SU-DHL-6 (cell line): ENCODE measurements around the gene PIK3R1.

Experiments
- H2AFZ ChIP-seq: fragments of 200-600 bp; sonication (generic); 2 replicates; pipeline ENCODE4 v1.6.1; 2014; ENCODE audit warnings: low read depth, mild to moderate bottlenecking, moderate library complexity, mixed read lengths, antibody characterized with exemption, low read length; ENCODE audit not compliant: severe bottlenecking
- H3F3A ChIP-seq: fragments of 200-600 bp; shearing (Covaris generic); 2 replicates; pipeline ENCODE4 v1.6.0; 2016; ENCODE audit warnings: antibody characterized with exemption, mild to moderate bottlenecking; ENCODE audit not compliant: insufficient read depth
- H3K27ac ChIP-seq: fragments of 200-600 bp; sonication (generic); 2 replicates; pipeline ENCODE4 v1.5.1; 2016; ENCODE audit warnings: low read depth, mild to moderate bottlenecking, low read length, moderate library complexity, mixed read lengths
- H3K27me3 ChIP-seq: fragments of 200-600 bp; sonication (generic), shearing (Covaris generic); 2 replicates; pipeline ENCODE4 v1.6.0; 2014; ENCODE audit warnings: mild to moderate bottlenecking, low read length
- H3K36me3 ChIP-seq: fragments of 200-600 bp; sonication (generic); 2 replicates; pipeline ENCODE4 v1.6.1; 2014; ENCODE audit warnings: mild to moderate bottlenecking, low read length, mixed read lengths
- H3K4me2 ChIP-seq: fragments of 300-600, 200-600 bp; shearing (Covaris generic), sonication (generic); 2 replicates; pipeline ENCODE4 v1.6.0; 2014; ENCODE audit warnings: low read length, low read depth, mild to moderate bottlenecking; ENCODE audit not compliant: poor library complexity, severe bottlenecking
- H3K4me3 ChIP-seq: fragments of 200-600 bp; sonication (generic); 2 replicates; pipeline ENCODE4 v1.5.1; 2014; ENCODE audit warnings: antibody characterized with exemption, low read length, mild to moderate bottlenecking, mixed read lengths; ENCODE audit not compliant: insufficient read depth, poor library complexity, severe bottlenecking
- H3K79me2 ChIP-seq: fragments of 200-600 bp; sonication (generic); 2 replicates; pipeline ENCODE4 v1.6.1; 2014; ENCODE audit warnings: mild to moderate bottlenecking, low read length, moderate library complexity; ENCODE audit not compliant: insufficient read depth
- H3K9ac ChIP-seq: fragments of 200-600 bp; sonication (generic); 2 replicates; pipeline ENCODE4 v1.7.0; 2014; ENCODE audit warnings: mild to moderate bottlenecking, low read length
- H3K9me2 ChIP-seq: fragments of 200-600 bp; sonication (generic); replicated peaks from 2 replicates; pipeline ENCODE4 v1.6.1; 2014; ENCODE audit warnings: low read length; ENCODE audit not compliant: insufficient read depth
- H3K9me3 ChIP-seq: fragments of 200-600 bp; sonication (generic); 2 replicates; pipeline ENCODE4 v1.6.1; 2014; ENCODE audit warnings: low read length, mixed read lengths; ENCODE audit not compliant: insufficient read depth
- H4K20me1 ChIP-seq: fragments of 200-600 bp; sonication (generic); 2 replicates; pipeline ENCODE4 v1.6.1; 2014; ENCODE audit warnings: low read depth, mild to moderate bottlenecking, antibody characterized with exemption, low read length, moderate library complexity, mixed read lengths
- CTCF ChIP-seq: fragments of 200-600 bp; sonication (generic); IDR thresholded peaks from one replicate; pipeline ENCODE4 v1.5.1; 2017; ENCODE audit warnings: antibody characterized with exemption, mild to moderate bottlenecking, low read length, moderate library complexity; ENCODE audit not compliant: insufficient read depth, poor library complexity, severe bottlenecking
- EZH2phosphoT487 ChIP-seq: fragments of 200-600 bp; sonication (generic), shearing (Covaris generic); conservative IDR thresholded peaks from 2 replicates; pipeline ENCODE4 v1.6.1; 2018; ENCODE audit warnings: mild to moderate bottlenecking, antibody characterized with exemption, low read length, moderate library complexity, mixed read lengths

Gene PIK3R1

DNA sequence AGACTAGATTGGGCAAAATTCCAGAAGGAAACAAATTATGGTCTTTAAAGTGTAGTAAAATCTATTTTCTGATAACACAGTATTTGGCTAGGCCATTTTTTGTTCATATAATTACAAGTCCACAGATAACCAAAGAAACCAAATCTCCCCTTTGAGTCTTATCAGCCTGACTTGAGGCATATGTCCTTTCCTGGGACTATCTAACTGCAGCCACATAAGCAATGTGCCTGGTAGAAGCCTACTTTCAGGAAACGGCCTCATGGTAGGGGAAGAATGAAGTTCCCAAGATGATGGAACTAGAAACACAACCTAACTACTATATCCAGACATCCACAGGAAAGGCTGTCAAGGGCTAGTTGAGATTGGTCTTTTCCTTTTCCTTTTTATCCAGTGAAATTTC is 130.0 kb downstream of the PIK3R1 start:
- H3K79me2 ChIP-seq, result no peaks in the 10 kb centered on the region
- no peaks in the 10 kb centered on the region for H3F3A ChIP-seq
- H4K20me1 ChIP-seq, result no peaks in the 10 kb centered on the region
- H3K9me2 ChIP-seq, result no peaks in the 10 kb centered on the region
- no peak overlapping the region for H3K27ac ChIP-seq
- H3K9ac ChIP-seq, result no peak overlapping the region
- no peak overlapping the region for H3K4me3 ChIP-seq
- H3K36me3 ChIP-seq, result no peaks in the 10 kb centered on the region
- no peak overlapping the region for H3K4me2 ChIP-seq
- H3K27me3 ChIP-seq, result peaks cover 8% of the 10 kb centered on the region; the same call in 1 of the 2 replicates
- no peak overlapping the region for H2AFZ ChIP-seq
- no peak for TF ChIP-seq EZH2phosphoT487
- no peak for TF ChIP-seq CTCF
- no peaks in the 10 kb centered on the region for H3K9me3 ChIP-seq

- no peaks in the 10 kb centered on the region for H3K36me3 ChIP-seq
- no peaks in the 10 kb centered on the region for H3K79me2 ChIP-seq
- no peaks in the 10 kb centered on the region for H3K9me3 ChIP-seq
- no peak overlapping the region for H3K9ac ChIP-seq
- no peak overlapping the region for H3K4me2 ChIP-seq
- H3K9me2 ChIP-seq, result no peaks in the 10 kb centered on the region
- TF ChIP-seq CTCF (no peak), EZH2phosphoT487 (no peak)
- no peak overlapping the region for H3K27ac ChIP-seq
- no peaks in the 10 kb centered on the region for H4K20me1 ChIP-seq
- no peak overlapping the region for H3K4me3 ChIP-seq
- no peaks in the 10 kb centered on the region for H3F3A ChIP-seq
- peaks cover 4% of the 10 kb centered on the region; the same call in 1 of the 2 replicates for H3K27me3 ChIP-seq
- H2AFZ ChIP-seq, result no peak overlapping the region
Observed at GRCh38 chr5:68347536-68347935, 132.0 kb downstream of the PIK3R1 start.

DNA sequence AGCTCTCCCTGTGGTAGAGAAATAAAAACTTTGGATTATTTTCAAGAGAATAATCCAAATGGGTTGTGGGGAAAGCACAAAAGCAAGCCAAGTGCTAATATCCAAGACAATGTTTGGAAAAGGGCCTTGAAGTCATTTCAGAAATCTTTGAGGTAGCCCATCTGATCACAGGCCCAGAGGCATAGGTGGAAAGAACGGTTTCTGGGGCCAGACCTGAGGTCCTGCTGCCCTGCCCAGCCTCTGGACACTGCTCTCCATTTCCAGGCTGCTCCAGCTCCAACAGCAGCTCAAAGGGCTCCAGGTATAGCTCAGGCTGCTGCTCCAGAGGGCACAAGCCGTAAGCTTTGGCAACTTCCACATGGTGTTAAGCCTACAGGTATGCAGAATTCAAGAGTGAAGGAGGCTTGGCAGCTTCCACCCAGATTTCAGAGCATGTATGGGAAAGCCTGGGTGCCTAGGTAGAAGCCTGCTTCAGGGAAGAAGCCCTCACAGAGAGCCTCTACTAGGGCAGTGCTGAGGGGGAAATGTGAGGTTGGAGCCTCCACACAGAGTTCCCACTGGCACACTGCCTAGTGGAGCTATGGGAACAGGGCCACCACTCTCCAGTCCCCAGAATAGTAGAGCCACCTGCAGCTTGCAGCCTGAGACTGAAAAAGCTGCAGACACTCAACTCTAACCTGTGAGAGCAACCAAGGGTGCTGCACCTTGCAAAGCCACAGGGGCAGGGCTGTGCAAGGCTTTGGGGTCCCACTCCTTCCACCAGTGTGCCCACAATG is 133.1 kb downstream of the PIK3R1 start:
- no peak overlapping the region for H3K27ac ChIP-seq
- H3K4me2 ChIP-seq, result no peak overlapping the region
- no peak overlapping the region for H2AFZ ChIP-seq
- no peaks in the 10 kb centered on the region for H3K79me2 ChIP-seq
- H3K36me3 ChIP-seq, result no peaks in the 10 kb centered on the region
- no peak overlapping the region for H3K4me3 ChIP-seq
- peaks cover under 1% of the 10 kb centered on the region; the same call in 1 of the 2 replicates for H3K27me3 ChIP-seq
- H3K9me2 ChIP-seq, result no peaks in the 10 kb centered on the region
- no peaks in the 10 kb centered on the region for H3K9me3 ChIP-seq
- H3K9ac ChIP-seq, result no peak overlapping the region
- TF ChIP-seq EZH2phosphoT487 (no peak), CTCF (no peak)
- H3F3A ChIP-seq, result no peaks in the 10 kb centered on the region
- H4K20me1 ChIP-seq, result no peaks in the 10 kb centered on the region
